Ishikawa (cell line): Measurements from ENCODE around the gene PBX2.

Experiments
- CEBPB ChIP-seq: IDR thresholded peaks from 2 replicates; pipeline ENCODE4 v1.6.1; 2012
- CREB1 ChIP-seq: IDR thresholded peaks from 2 replicates; pipeline ENCODE4 v1.6.1; 2012; ENCODE audit warnings: low read depth
- EGR1 ChIP-seq: IDR thresholded peaks from 2 replicates; pipeline ENCODE4 v1.6.1; 2012
- FOXM1 ChIP-seq: IDR thresholded peaks from 2 replicates; pipeline ENCODE4 v1.6.1; 2012; ENCODE audit warnings: low read depth, borderline replicate concordance
- MAX ChIP-seq: IDR thresholded peaks from 2 replicates; pipeline ENCODE4 v1.6.1; 2012
- RAD21 ChIP-seq: IDR thresholded peaks from 2 replicates; pipeline ENCODE4 v1.6.1; 2012; ENCODE audit warnings: low read depth
- REST ChIP-seq: IDR thresholded peaks from 2 replicates; pipeline ENCODE4 v1.6.1; 2012; ENCODE audit warnings: low read depth, mild to moderate bottlenecking
- TAF1 ChIP-seq: IDR thresholded peaks from 2 replicates; pipeline ENCODE4 v1.6.1; 2012; ENCODE audit warnings: low read depth, mild to moderate bottlenecking
- TCF12 ChIP-seq: IDR thresholded peaks from 2 replicates; pipeline ENCODE4 v1.6.1; 2012; ENCODE audit warnings: low read depth
- TEAD4 ChIP-seq: IDR thresholded peaks from 2 replicates; pipeline ENCODE4 v1.6.1; 2012
- USF1 ChIP-seq: IDR thresholded peaks from 2 replicates; pipeline ENCODE4 v1.6.1; 2012
- YY1 ChIP-seq: IDR thresholded peaks from 2 replicates; pipeline ENCODE4 v1.6.1; 2012; ENCODE audit warnings: low read depth

GRCh38 chr6:32239462-32239861, 49.5 kb upstream of the PBX2 start:
- no peak for TF ChIP-seq RAD21
- no peak for TF ChIP-seq TEAD4
- no peak for TF ChIP-seq MAX
- TF ChIP-seq REST: no peak
- TF ChIP-seq USF1: no peak
- no peak for TF ChIP-seq YY1
- no peak for TF ChIP-seq TAF1
- TF ChIP-seq CREB1: no peak
- TF ChIP-seq TCF12: no peak
- TF ChIP-seq EGR1: no peak
- TF ChIP-seq CEBPB: no peak
- no peak for TF ChIP-seq FOXM1
